HepG2 (cell line): ENCODE results near the gene OPRL1. TPM values are rescaled to one million over a fixed set of nuclear protein-coding genes. Genes with fewer than 3 reads are reported as not detected.

Experiments used
- ATAC-seq: fragments of 200-7000 bp; cut with Tn5 transposase; 3 replicates; pipeline ENCODE4 v1.9.1; 2020; ENCODE audit warnings: mild to moderate bottlenecking, moderate library complexity
- BruUV-seq: library from RNA; stranded (reverse); fragments of 400-500 nt; replicated peaks from 2 replicates; lab custom pipeline; 2021; lab: Mats Ljungman, UMichigan
- CTCF ChIA-PET: fragments of 300-600 bp; formaldehyde crosslinking; extraction: SDS; loops from one replicate; lab custom pipeline; 2021; ENCODE audit warnings: low total read pairs, inconsistent platforms, low intra/inter-chr PET ratio; lab: Yijun Ruan, JAX
- POLR2A ChIA-PET: fragments of 350-600 bp; sonication (Branson Sonifier 250); formaldehyde crosslinking; loops from one replicate; lab custom pipeline; 2020; ENCODE audit warnings: antibody characterized with exemption, inconsistent platforms; lab: Yijun Ruan, JAX
- DNase-seq: peaks from one replicate; pipeline ENCODE4 v3.0.0-alpha.2; 2015; ENCODE audit warnings: low spot score
- FAIRE-seq: peaks from 3 replicates; lab custom pipeline; 2011; peaks lifted over from hg19 to GRCh38; lab: Jason Lieb, UNC
- H2AFZ ChIP-seq: one replicate; pipeline ENCODE4 v1.6.1; 2011; ENCODE audit warnings: low read length, inconsistent platforms
- H3K27ac ChIP-seq: fragments of 300-600 bp; 3 replicates; pipeline ENCODE4 v1.8.0; 2011; ENCODE audit warnings: mixed run types, mild to moderate bottlenecking, mixed read lengths, low read length, inconsistent platforms; ENCODE audit not compliant: insufficient read depth; ENCODE audit errors: extremely low read length
- H3K27me3 ChIP-seq, 2 experiments: fragments of 200-600 bp in 1 of 2; 2 replicates in 1 of 2; 3 replicates in 1 of 2; pipeline versions ENCODE4 v1.6.0 to v1.8.0; 2011; ENCODE audit warnings: low read length in 2 of 2, mild to moderate bottlenecking in 2 of 2, moderate library complexity in 2 of 2, inconsistent platforms in 1 of 2; ENCODE audit not compliant: insufficient read depth in 2 of 2, control insufficient read depth in 1 of 2
- H3K36me3 ChIP-seq, 2 experiments: fragments of 200-600 bp in 1 of 2; replicated peaks in 1 of 2; 2 replicates in 1 of 2; 3 replicates in 1 of 2; pipeline versions ENCODE4 v1.5.1 to v1.8.0; 2011; ENCODE audit warnings: low read length in 2 of 2, inconsistent platforms in 1 of 2; ENCODE audit not compliant: insufficient read depth in 2 of 2, control insufficient read depth in 1 of 2
- H3K4me1 ChIP-seq: 2 replicates; pipeline ENCODE4 v1.5.1; 2012; ENCODE audit warnings: low read length, inconsistent platforms; ENCODE audit not compliant: insufficient read depth
- H3K4me2 ChIP-seq: 2 replicates; pipeline ENCODE4 v1.6.0; 2011; ENCODE audit warnings: low read depth, low read length, inconsistent platforms
- H3K4me3 ChIP-seq, 3 experiments: fragments of 200-600 bp in 1 of 3; sonication (generic), shearing (Covaris generic) in 1 of 3; replicated peaks in 1 of 3; 2 replicates each; pipeline ENCODE4 v1.5.1; 2011 to 2016; ENCODE audit warnings: low read length in 3 of 3, inconsistent platforms in 2 of 3, low read depth in 2 of 3, mild to moderate bottlenecking in 2 of 3, control low read depth in 1 of 3, mixed read lengths in 1 of 3; ENCODE audit not compliant: insufficient read depth in 1 of 3
- H3K79me2 ChIP-seq: one replicate; pipeline ENCODE4 v1.6.1; 2011; ENCODE audit warnings: low read length, inconsistent platforms; ENCODE audit not compliant: insufficient read depth
- H3K9ac ChIP-seq: 2 replicates; pipeline ENCODE4 v1.6.0; 2011; ENCODE audit warnings: mild to moderate bottlenecking, low read depth, low read length, inconsistent platforms; ENCODE audit not compliant: insufficient read depth
- H3K9me3 ChIP-seq: 2 replicates; pipeline ENCODE4 v1.5.1; 2012; ENCODE audit warnings: mild to moderate bottlenecking, low read length
- H4K20me1 ChIP-seq: 2 replicates; pipeline ENCODE4 v1.6.0; 2011; ENCODE audit warnings: inconsistent platforms, mild to moderate bottlenecking, low read length, moderate library complexity; ENCODE audit not compliant: insufficient read depth
- ATF1 ChIP-seq: IDR thresholded peaks from 2 replicates; pipeline ENCODE4 v1.6.1; 2016; ENCODE audit warnings: mild to moderate bottlenecking, control low read depth
- GTF2F1 ChIP-seq: fragments of 150-350 bp; IDR thresholded peaks from 2 replicates; pipeline ENCODE4 v1.6.1; 2014; ENCODE audit warnings: low read length
- HOXA7 ChIP-seq: sonication (generic); formaldehyde crosslinking; IDR thresholded peaks from 2 replicates; pipeline ENCODE4 v1.8.1; 2022; ENCODE audit warnings: mild to moderate bottlenecking, missing genetic modification reagents, moderate library complexity
- MEIS1 ChIP-seq: sonication (generic); formaldehyde crosslinking; IDR thresholded peaks from 2 replicates; pipeline ENCODE4 v1.9.0; 2021; ENCODE audit warnings: mild to moderate bottlenecking, missing genetic modification reagents, moderate library complexity, borderline replicate concordance
- MZF1 ChIP-seq: sonication (generic); formaldehyde crosslinking; IDR thresholded peaks from 2 replicates; pipeline ENCODE4 v1.8.1; 2023; ENCODE audit warnings: mild to moderate bottlenecking, missing genetic modification reagents, borderline replicate concordance
- NCOA5 ChIP-seq: sonication (generic); formaldehyde crosslinking; IDR thresholded peaks from 2 replicates; pipeline ENCODE4 v1.4.0; 2020; ENCODE audit warnings: missing genetic modification reagents
- NFE2L1 ChIP-seq: sonication (generic); formaldehyde crosslinking; IDR thresholded peaks from 2 replicates; pipeline ENCODE4 v1.4.0; 2020; ENCODE audit warnings: missing genetic modification reagents, mild to moderate bottlenecking, borderline replicate concordance
- RAD21 ChIP-seq: fragments of 450-650 bp; formaldehyde crosslinking; IDR thresholded peaks from 2 replicates; pipeline ENCODE4 v1.5.0; 2020; ENCODE audit warnings: mild to moderate bottlenecking
- SALL1 ChIP-seq: sonication (generic); formaldehyde crosslinking; IDR thresholded peaks from 2 replicates; pipeline ENCODE4 v1.8.0; 2022; ENCODE audit warnings: mild to moderate bottlenecking, missing genetic modification reagents
- SNAPC4 ChIP-seq: sonication (generic); formaldehyde crosslinking; IDR thresholded peaks from 2 replicates; pipeline ENCODE4 v1.4.0; 2020; ENCODE audit warnings: mild to moderate bottlenecking, missing genetic modification reagents
- SRSF9 ChIP-seq: fragments of 200-400 bp; formaldehyde crosslinking; IDR thresholded peaks from 2 replicates; pipeline ENCODE4 v1.6.1; 2018; ENCODE audit warnings: borderline replicate concordance, mild to moderate bottlenecking, low read depth, low read length; ENCODE audit not compliant: insufficient read depth, poor library complexity, severe bottlenecking
- ZBTB14 ChIP-seq: sonication (generic); formaldehyde crosslinking; IDR thresholded peaks from 2 replicates; pipeline ENCODE4 v1.4.0; 2020; ENCODE audit warnings: missing genetic modification reagents
- ZNF263 ChIP-seq: sonication (generic); formaldehyde crosslinking; IDR thresholded peaks from 2 replicates; pipeline ENCODE4 v1.4.0; 2020; ENCODE audit warnings: missing genetic modification reagents
- ZNF496 ChIP-seq: sonication (generic); formaldehyde crosslinking; IDR thresholded peaks from 2 replicates; pipeline ENCODE4 v1.8.1; 2023; ENCODE audit warnings: mild to moderate bottlenecking, moderate library complexity, missing genetic modification reagents; ENCODE audit not compliant: insufficient replicate concordance
- ZNF564 ChIP-seq: sonication (generic); formaldehyde crosslinking; IDR thresholded peaks from 2 replicates; pipeline ENCODE4 v1.8.1; 2023; ENCODE audit warnings: mild to moderate bottlenecking, missing genetic modification reagents
- ZNF777 ChIP-seq: sonication (generic); formaldehyde crosslinking; IDR thresholded peaks from 2 replicates; pipeline ENCODE4 v1.4.0; 2020; ENCODE audit warnings: missing genetic modification reagents
- WGBS: methylation state at CpG from one replicate; pipeline ENCODE4 v1.1.6; 2017; ENCODE audit warnings: low lambda C conversion rate; 5-methylcytosine and 5-hydroxymethylcytosine counted together
- in situ Hi-C: cut with HindIII; loops from 2 replicates; pipeline ENCODE4 v1.10.0; 2017; ENCODE audit warnings: low pct_unique_long_range_greater_than_20kb; ENCODE audit not compliant: extremely low pct_ligation_motif_present
- intact Hi-C: fragments of 100-400 bp; cut with micrococcal nuclease; formaldehyde crosslinking; loops from one replicate; pipeline ENCODE4 v1.10.0; 2022; ENCODE audit not compliant: unreplicated experiment
- polyA plus RNA-seq, 8 experiments: library from polyadenylated mRNA; depleted of rRNA in 3 of 8; stranded (reverse) in 7 of 8; unstranded in 1 of 8; fragments of >200 nt; fragmentation: Illumina TruSeq in 4 of 8; extraction: Trizol in 4 of 8; gene quantifications; 2 replicates each; pipeline versions ENCODE4 v1.2.1 to v1.2.3, GENCODE V29; 2011 to 2016; ENCODE audit warnings: low read depth in 4 of 8, missing spikeins in 1 of 8, mixed read lengths in 1 of 8; ENCODE audit not compliant: insufficient read depth in 1 of 8
- total RNA-seq, 5 experiments: library from RNA; depleted of rRNA; stranded (reverse); fragments of >200 nt; fragmentation: Illumina TruSeq; extraction: Trizol; gene quantifications; 2 replicates each; pipeline ENCODE4 v1.2.3, GENCODE V29; 2016; ENCODE audit warnings: low read depth in 1 of 5
- TF ChIP-seq, protein P1 (sequence below): sonication (generic); formaldehyde crosslinking; IDR thresholded peaks from 2 replicates; pipeline ENCODE4 v1.5.0; 2020; ENCODE audit warnings: mild to moderate bottlenecking, missing genetic modification reagents

Gene OPRL1
- total and polyA plus RNA-seq, 2 of the 13 experiments (the other 11 are each of a cell fraction or from before 2014, with no cell fraction given), result 0.35 to 0.71 TPM

GRCh38 chr20:64133951-64134407 lies 54.1 kb downstream of the OPRL1 start:
- no TSS peak for BruUV-seq
- POLR2A ChIA-PET, result no interaction called here
- ATAC-seq, result peak; percentile 15; the same call in 1 of the 3 replicates
- TF ChIP-seq, protein P1, sequence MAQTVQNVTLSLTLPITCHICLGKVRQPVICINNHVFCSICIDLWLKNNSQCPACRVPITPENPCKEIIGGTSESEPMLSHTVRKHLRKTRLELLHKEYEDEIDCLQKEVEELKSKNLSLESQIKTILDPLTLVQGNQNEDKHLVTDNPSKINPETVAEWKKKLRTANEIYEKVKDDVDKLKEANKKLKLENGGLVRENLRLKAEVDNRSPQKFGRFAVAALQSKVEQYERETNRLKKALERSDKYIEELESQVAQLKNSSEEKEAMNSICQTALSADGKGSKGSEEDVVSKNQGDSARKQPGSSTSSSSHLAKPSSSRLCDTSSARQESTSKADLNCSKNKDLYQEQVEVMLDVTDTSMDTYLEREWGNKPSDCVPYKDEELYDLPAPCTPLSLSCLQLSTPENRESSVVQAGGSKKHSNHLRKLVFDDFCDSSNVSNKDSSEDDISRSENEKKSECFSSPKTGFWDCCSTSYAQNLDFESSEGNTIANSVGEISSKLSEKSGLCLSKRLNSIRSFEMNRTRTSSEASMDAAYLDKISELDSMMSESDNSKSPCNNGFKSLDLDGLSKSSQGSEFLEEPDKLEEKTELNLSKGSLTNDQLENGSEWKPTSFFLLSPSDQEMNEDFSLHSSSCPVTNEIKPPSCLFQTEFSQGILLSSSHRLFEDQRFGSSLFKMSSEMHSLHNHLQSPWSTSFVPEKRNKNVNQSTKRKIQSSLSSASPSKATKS (CRISPR knock-in tag), result no peak
- TF ChIP-seq NCOA5 (CRISPR knock-in tag), result no peak
- no peak for TF ChIP-seq ZNF777 (CRISPR knock-in tag)
- TF ChIP-seq ZNF564 (CRISPR knock-in tag), result no peak
- no peak for TF ChIP-seq NFE2L1 (CRISPR knock-in tag)
- 0 out of 2 replicates have a peak, but pooled peaks have one; percentile 34 for TF ChIP-seq ZNF263 (CRISPR knock-in tag)
- no peak for TF ChIP-seq ZNF496 (CRISPR knock-in tag)
- no peak for TF ChIP-seq SALL1 (CRISPR knock-in tag)
- peak; percentile 52 for TF ChIP-seq RAD21 (CRISPR knock-in tag)
- no peak for TF ChIP-seq ZBTB14
- TF ChIP-seq SRSF9, result no peak
- no peak for TF ChIP-seq ATF1 (CRISPR knock-in tag)
- TF ChIP-seq GTF2F1, result no peak
- TF ChIP-seq MEIS1 (CRISPR knock-in tag), result no peak
- TF ChIP-seq SNAPC4 (CRISPR knock-in tag), result no peak
- TF ChIP-seq MZF1 (CRISPR knock-in tag), result no peak
- TF ChIP-seq HOXA7 (CRISPR knock-in tag), result no peak

More at GRCh38 chr20:64133951-64134407, 54.1 kb downstream of the OPRL1 start:
- H3K4me2 ChIP-seq, result no peak overlapping the region
- no peak overlapping the region for H2AFZ ChIP-seq
- no peak overlapping the region for H3K9ac ChIP-seq
- in situ Hi-C loops (no loop called here), intact Hi-C loops (no loop called here)
- CTCF ChIA-PET, result no interaction called here
- FAIRE-seq (no peak), DNase-seq (no peak)
- peaks cover 12% of the 10 kb centered on the region for H3K4me1 ChIP-seq
- no peaks in the 10 kb centered on the region for H3K9me3 ChIP-seq
- H3K27ac ChIP-seq, result no peak overlapping the region
- H4K20me1 ChIP-seq, result no peaks in the 10 kb centered on the region
- 21% methylated on average over 8 of the region's 8 CpGs for WGBS
- H3K4me3 ChIP-seq, result no peak overlapping the region
- H3K36me3 ChIP-seq, result no peaks in the 10 kb centered on the region
- H3K27me3 ChIP-seq, result peaks cover 6 to 32% of the 10 kb centered on the region in 2 experiments; a peak in 4 of 5 replicates
- no peaks in the 10 kb centered on the region for H3K79me2 ChIP-seq
